Mucosa of rectum (tissue), 2 donors: ENCODE data around the gene TMEM131L.

Experiments used
- H3K27ac ChIP-seq, 2 donors: one replicate each; pipeline ENCODE4 v1.7.0; 2013; ENCODE audit warnings: inconsistent platforms in 2 of 2, low read depth in 2 of 2, low read length in 2 of 2
- H3K27me3 ChIP-seq, 2 donors: one replicate each; pipeline ENCODE4 v1.7.0; 2013; ENCODE audit warnings: low read length in 2 of 2; ENCODE audit not compliant: control insufficient read depth in 2 of 2, insufficient read depth in 2 of 2
- H3K36me3 ChIP-seq, 2 donors: one replicate each; pipeline ENCODE4 v1.7.0; 2013; ENCODE audit warnings: low read length in 2 of 2; ENCODE audit not compliant: control insufficient read depth in 2 of 2, insufficient read depth in 2 of 2
- H3K4me1 ChIP-seq, 2 donors: one replicate each; pipeline ENCODE4 v1.7.0; 2013; ENCODE audit warnings: low read length in 2 of 2, mild to moderate bottlenecking in 1 of 2; ENCODE audit not compliant: control insufficient read depth in 2 of 2, insufficient read depth in 2 of 2
- H3K4me3 ChIP-seq, 2 donors: one replicate each; pipeline ENCODE4 v1.7.0; 2013; ENCODE audit warnings: low read length in 2 of 2
- H3K9ac ChIP-seq, 2 donors: one replicate each; pipeline ENCODE4 v1.7.0; 2013; ENCODE audit warnings: low read length in 2 of 2, low read depth in 1 of 2, mild to moderate bottlenecking in 1 of 2
- H3K9me3 ChIP-seq, 2 donors: one replicate each; pipeline ENCODE4 v1.7.0; 2013; ENCODE audit warnings: low read length in 2 of 2; ENCODE audit not compliant: control insufficient read depth in 2 of 2
- donor health status: healthy.
- donor health status: Normal muscosa, but diverticular disease.

TMEM131L gene

GRCh38 chr4:153628796-153629315, 162.7 kb downstream of the TMEM131L start:
- Histone ChIP-seq H3K9ac (no peak overlapping the region), H3K27me3 (no peaks in the 10 kb centered on the region), H3K36me3 (peaks cover 18 to 59% of the 10 kb centered on the region in 2 donors), H3K27ac (no peak overlapping the region), H3K4me1 (no peaks in the 10 kb centered on the region), H3K9me3 (no peaks in the 10 kb centered on the region), H3K4me3 (no peak overlapping the region)

- H3K36me3 ChIP-seq, result peaks cover 18 to 67% of the 10 kb centered on the region in 2 donors
These were observed 163.6 kb downstream of the TMEM131L start for GRCh38 chr4:153629776-153630175.

GRCh38 chr4:153634738-153635353, 168.7 kb downstream of the TMEM131L start:
- Histone ChIP-seq H3K9ac (no peak overlapping the region), H3K4me3 (no peak overlapping the region), H3K4me1 (no peaks in the 10 kb centered on the region)

More at GRCh38 chr4:153629776-153630175, 163.6 kb downstream of the TMEM131L start:
- H3K4me3 ChIP-seq, result no peak overlapping the region
- H3K27me3 ChIP-seq, result no peaks in the 10 kb centered on the region
- H3K4me1 ChIP-seq, result no peaks in the 10 kb centered on the region
- H3K9ac ChIP-seq, result no peak overlapping the region
- no peaks in the 10 kb centered on the region for H3K9me3 ChIP-seq
- H3K27ac ChIP-seq, result no peak overlapping the region

GRCh38 chr4:153635846-153636245, 169.7 kb downstream of the TMEM131L start:
- Histone ChIP-seq H3K27me3 (no peaks in the 10 kb centered on the region), H3K27ac (no peak overlapping the region), H3K4me1 (no peaks in the 10 kb centered on the region), H3K9me3 (no peaks in the 10 kb centered on the region), H3K4me3 (no peak overlapping the region), H3K9ac (no peak overlapping the region), H3K36me3 (peaks cover 6 to 37% of the 10 kb centered on the region in 2 donors)

More at GRCh38 chr4:153634738-153635353, 168.7 kb downstream of the TMEM131L start:
- Histone ChIP-seq H3K9me3 (no peaks in the 10 kb centered on the region), H3K36me3 (peaks cover 13 to 47% of the 10 kb centered on the region in 2 donors), H3K27me3 (no peaks in the 10 kb centered on the region), H3K27ac (no peak overlapping the region)

GRCh38 chr4:153637201-153637600, 171.0 kb downstream of the TMEM131L start:
- Histone ChIP-seq H3K9ac (no peak overlapping the region), H3K4me3 (no peak overlapping the region), H3K27ac (no peak overlapping the region), H3K27me3 (no peaks in the 10 kb centered on the region), H3K4me1 (no peaks in the 10 kb centered on the region), H3K36me3 (peaks cover 6 to 29% of the 10 kb centered on the region in 2 donors), H3K9me3 (no peaks in the 10 kb centered on the region)

GRCh38 chr4:153638011-153638410, 171.9 kb downstream of the TMEM131L start:
- H3K27ac ChIP-seq, result no peak overlapping the region
- H3K4me1 ChIP-seq, result no peaks in the 10 kb centered on the region
- no peaks in the 10 kb centered on the region for H3K9me3 ChIP-seq
- no peak overlapping the region for H3K4me3 ChIP-seq
- H3K27me3 ChIP-seq, result no peaks in the 10 kb centered on the region
- H3K36me3 ChIP-seq, result peaks cover 6 to 23% of the 10 kb centered on the region in 2 donors
- H3K9ac ChIP-seq, result no peak overlapping the region

GRCh38 chr4:153638999-153639398, 172.8 kb downstream of the TMEM131L start:
- Histone ChIP-seq H3K36me3 (peaks cover 6 to 23% of the 10 kb centered on the region in 2 donors), H3K9ac (no peak overlapping the region), H3K27ac (no peak overlapping the region), H3K9me3 (no peaks in the 10 kb centered on the region), H3K27me3 (no peaks in the 10 kb centered on the region), H3K4me3 (no peak overlapping the region), H3K4me1 (no peaks in the 10 kb centered on the region)

GRCh38 chr4:153639833-153640802, 174.0 kb downstream of the TMEM131L start:
- no peaks in the 10 kb centered on the region for H3K4me1 ChIP-seq
- H3K27me3 ChIP-seq, result no peaks in the 10 kb centered on the region
- H3K27ac ChIP-seq, result no peak overlapping the region
- no peak overlapping the region for H3K4me3 ChIP-seq
- no peaks in the 10 kb centered on the region for H3K9me3 ChIP-seq
- H3K36me3 ChIP-seq, result peaks cover 6 to 14% of the 10 kb centered on the region in 2 donors
- H3K9ac ChIP-seq, result no peak overlapping the region

GRCh38 chr4:153641532-153641931, 175.4 kb downstream of the TMEM131L start:
- Histone ChIP-seq H3K9me3 (peaks cover 0 to 3% of the 10 kb centered on the region in 2 donors), H3K4me1 (no peaks in the 10 kb centered on the region), H3K9ac (no peak overlapping the region), H3K36me3 (peaks cover 0 to 1% of the 10 kb centered on the region in 2 donors), H3K27me3 (no peaks in the 10 kb centered on the region), H3K4me3 (no peak overlapping the region), H3K27ac (no peak overlapping the region)
